Activated CD4-positive, alpha-beta T cell treated with anti-CD3 and anti-CD28 coated beads for 36 hours (primary cell): ENCODE measurements around the gene DDOST. TPM values are rescaled to one million over a fixed set of nuclear protein-coding genes. Genes with fewer than 3 reads are reported as not detected.
A peak's percentile ranks its signal among the peaks of the same experiment; 100 is the strongest.
"Not testable (repeated sequence)": the region's sequence is repeated elsewhere in the genome, so short reads cannot be mapped to it uniquely, and the experiment has no call there.

Source experiments
- ATAC-seq: fragments of 200-7000 bp; cut with Tn5 transposase; one replicate; pipeline ENCODE4 v1.10.0; 2021; ENCODE audit warnings: mild to moderate bottlenecking, moderate library complexity
- CTCF ChIA-PET: fragments of 350-600 bp; sonication (Branson Sonifier 250); formaldehyde crosslinking; loops from one replicate; lab custom pipeline; 2021; ENCODE audit warnings: antibody characterized with exemption; lab: Charles Lee
- POLR2A ChIA-PET: fragments of 350-600 bp; sonication (Branson Sonifier 250); formaldehyde crosslinking; loops from one replicate; lab custom pipeline; 2021; ENCODE audit warnings: antibody characterized with exemption, inconsistent platforms; lab: Charles Lee
- DNase-seq: peaks from one replicate; pipeline ENCODE4 v3.0.0-alpha.2; 2020
- H3K27ac Mint-ChIP-seq: one replicate; pipeline ENCODE4 v1.8.0; 2021; ENCODE audit warnings: mixed read lengths
- H3K27me3 Mint-ChIP-seq: one replicate; pipeline ENCODE4 v1.8.0; 2021; ENCODE audit warnings: mixed read lengths
- H3K36me3 Mint-ChIP-seq: one replicate; pipeline ENCODE4 v1.8.0; 2021; ENCODE audit warnings: low read depth, mixed read lengths
- H3K4me1 Mint-ChIP-seq: one replicate; pipeline ENCODE4 v1.8.0; 2021; ENCODE audit warnings: mixed read lengths
- H3K4me3 Mint-ChIP-seq: one replicate; pipeline ENCODE4 v1.8.0; 2021; ENCODE audit warnings: mild to moderate bottlenecking, moderate library complexity, mixed read lengths
- H3K9me3 Mint-ChIP-seq: one replicate; pipeline ENCODE4 v1.8.0; 2021; ENCODE audit warnings: low read depth, mixed read lengths
- intact Hi-C, 2 experiments: fragments of 100-400 bp; cut with DNase I in 1 of 2; cut with micrococcal nuclease in 1 of 2; formaldehyde crosslinking; loops; one replicate each; pipeline versions ENCODE4 v1.14.2 to v1.15.1; 2022 to 2024; cut with DNase I, micrococcal nuclease
- total RNA-seq, 2 experiments: library from RNA; stranded (reverse); gene quantifications; one replicate each; pipeline ENCODE4 v1.2.3, GENCODE V29; 2021

DDOST gene
- total RNA-seq, 2 experiments from 2014 or later, result 112 to 136 TPM

- H3K4me3 Mint-ChIP-seq, POLR2A ChIA-PET, DNase-seq, H3K36me3 Mint-ChIP-seq, H3K9me3 Mint-ChIP-seq, H3K4me1 Mint-ChIP-seq, H3K27ac Mint-ChIP-seq, intact Hi-C loops, ATAC-seq: not testable (repeated sequence)
- peaks cover 13% of the 10 kb centered on the region for H3K27me3 Mint-ChIP-seq
- CTCF ChIA-PET, result interaction anchor here (1.0 kb wide), 1 partner anchor 23 kb away, joined by 4 read pairs; no protein-coding TSS in a partner anchor
Measured at GRCh38 chr1:20673626-20674025, 12.5 kb upstream of the DDOST start.

- DNase-seq (no peak), ATAC-seq (no peak)
- intact Hi-C loops, result no loop called here
- ChIA-PET POLR2A (no interaction called here), CTCF (no interaction called here)
- H3K36me3 Mint-ChIP-seq, result no peaks in the 10 kb centered on the region
- peaks cover 10% of the 10 kb centered on the region for H3K27me3 Mint-ChIP-seq
- no peak overlapping the region for H3K4me3 Mint-ChIP-seq
- H3K4me1 Mint-ChIP-seq, result no peaks in the 10 kb centered on the region
- H3K27ac Mint-ChIP-seq, result no peak overlapping the region
- H3K9me3 Mint-ChIP-seq, result peaks cover 2% of the 10 kb centered on the region
Measured at GRCh38 chr1:20672265-20672632, 11.1 kb upstream of the DDOST start.

- ATAC-seq (no peak), DNase-seq (no peak)
- POLR2A ChIA-PET, result no interaction called here
- no peak overlapping the region for H3K27ac Mint-ChIP-seq
- no peak overlapping the region for H3K4me3 Mint-ChIP-seq
- peaks cover 10% of the 10 kb centered on the region for H3K27me3 Mint-ChIP-seq
- H3K36me3 Mint-ChIP-seq, result no peaks in the 10 kb centered on the region
- H3K9me3 Mint-ChIP-seq, result no peaks in the 10 kb centered on the region
- intact Hi-C loops, result no loop called here
- CTCF ChIA-PET, result no interaction called here
- H3K4me1 Mint-ChIP-seq, result peaks cover 3% of the 10 kb centered on the region
Measured at GRCh38 chr1:20670936-20671335, 9.8 kb upstream of the DDOST start.

- CTCF ChIA-PET, result interaction anchor here (0.7 to 1.4 kb wide), 2 partner anchors 35 to 462 kb away, joined by 3 to 4 read pairs; no protein-coding TSS in a partner anchor
- H3K27me3 Mint-ChIP-seq, result peaks cover 7% of the 10 kb centered on the region
- peaks cover 3% of the 10 kb centered on the region for H3K4me1 Mint-ChIP-seq
- H3K36me3 Mint-ChIP-seq, result no peaks in the 10 kb centered on the region
- H3K4me3 Mint-ChIP-seq, result no peak overlapping the region
- POLR2A ChIA-PET, result interaction anchor here (0.8 kb wide), 1 partner anchor 105 kb away, joined by 3 read pairs; no protein-coding TSS in a partner anchor
- DNase-seq (no peak), ATAC-seq (no peak)
- no peak overlapping the region for H3K27ac Mint-ChIP-seq
- intact Hi-C loops, result no loop called here
- H3K9me3 Mint-ChIP-seq, result no peaks in the 10 kb centered on the region
Measured at GRCh38 chr1:20668581-20668980, 7.4 kb upstream of the DDOST start.

GRCh38 chr1:20666804-20667203 is 5.6 kb upstream of the DDOST start:
- no peak overlapping the region for H3K27ac Mint-ChIP-seq
- H3K4me3 Mint-ChIP-seq, result no peak overlapping the region
- H3K36me3 Mint-ChIP-seq, result no peaks in the 10 kb centered on the region
- H3K27me3 Mint-ChIP-seq, result no peaks in the 10 kb centered on the region
- H3K9me3 Mint-ChIP-seq, result no peaks in the 10 kb centered on the region
- peaks cover 13% of the 10 kb centered on the region for H3K4me1 Mint-ChIP-seq
- POLR2A ChIA-PET, result no interaction called here
- ATAC-seq (peak; percentile 97), DNase-seq (peak; percentile 51)
- intact Hi-C loops, result no loop called here
- CTCF ChIA-PET, result interaction anchor here (0.5 to 1.6 kb wide), 6 partner anchors 9 to 783 kb away, joined by 3 to 6 read pairs (median 4); partner anchors contain the start of gene PINK1

GRCh38 chr1:20666146-20666545 is 5.0 kb upstream of the DDOST start:
- H3K9me3 Mint-ChIP-seq, result no peaks in the 10 kb centered on the region
- ChIA-PET CTCF (interaction anchor here (0.9 to 1.6 kb wide), 4 partner anchors 31 to 62 kb away, joined by 3 to 6 read pairs (median 4); partner anchors contain the start of gene PINK1), POLR2A (no interaction called here)
- intact Hi-C loops, result no loop called here
- H3K4me1 Mint-ChIP-seq, result peaks cover 14% of the 10 kb centered on the region
- no peak for DNase-seq
- ATAC-seq, result no peak
- peaks cover 1% of the 10 kb centered on the region for H3K36me3 Mint-ChIP-seq
- no peak overlapping the region for H3K4me3 Mint-ChIP-seq
- H3K27me3 Mint-ChIP-seq, result no peaks in the 10 kb centered on the region
- H3K27ac Mint-ChIP-seq, result no peak overlapping the region

GRCh38 chr1:20665726-20666125 is 4.6 kb upstream of the DDOST start:
- H3K4me1 Mint-ChIP-seq, result peaks cover 14% of the 10 kb centered on the region
- H3K27ac Mint-ChIP-seq, result no peak overlapping the region
- ChIA-PET POLR2A (no interaction called here), CTCF (interaction anchor here (1.6 kb wide), 1 partner anchor 35 kb away, joined by 3 read pairs; no protein-coding TSS in a partner anchor)
- intact Hi-C loops, result no loop called here
- DNase-seq (peak; percentile 39), ATAC-seq (no peak)
- no peaks in the 10 kb centered on the region for H3K27me3 Mint-ChIP-seq
- H3K4me3 Mint-ChIP-seq, result no peak overlapping the region
- H3K9me3 Mint-ChIP-seq, result no peaks in the 10 kb centered on the region
- H3K36me3 Mint-ChIP-seq, result peaks cover 4% of the 10 kb centered on the region

- intact Hi-C loops, result loop anchor here in 1 of 2 experiments (5.0 kb wide), 1 partner anchor 782 kb away; the partner anchor contains the start of gene OTUD3
- Mint-ChIP-seq H3K27me3 (no peaks in the 10 kb centered on the region), H3K4me1 (peaks cover 24% of the 10 kb centered on the region), H3K9me3 (no peaks in the 10 kb centered on the region), H3K27ac (no peak overlapping the region), H3K4me3 (no peak overlapping the region), H3K36me3 (peaks cover 16% of the 10 kb centered on the region)
- ChIA-PET CTCF (interaction anchor here (5.2 kb wide), 1 partner anchor 30 kb away, joined by 24 read pairs; the partner anchor contains the start of gene PINK1), POLR2A (no interaction called here)
- ATAC-seq, result no peak
- DNase-seq, result no peak
Measured at GRCh38 chr1:20663969-20664715, 3.0 kb upstream of the DDOST start.

GRCh38 chr1:20663365-20663764 is 2.2 kb upstream of the DDOST start:
- H3K27ac Mint-ChIP-seq, result no peak overlapping the region
- peaks cover 32% of the 10 kb centered on the region for H3K4me1 Mint-ChIP-seq
- CTCF ChIA-PET, result interaction anchor here (5.2 kb wide), 1 partner anchor 29 kb away, joined by 24 read pairs; the partner anchor contains the start of gene PINK1
- H3K4me3 Mint-ChIP-seq, result no peak overlapping the region
- DNase-seq (no peak), ATAC-seq (no peak)
- no peaks in the 10 kb centered on the region for H3K9me3 Mint-ChIP-seq
- intact Hi-C loops, result loop anchor here in 1 of 2 experiments (5.0 kb wide), 1 partner anchor 781 kb away; the partner anchor contains the start of gene OTUD3
- H3K27me3 Mint-ChIP-seq, result no peaks in the 10 kb centered on the region
- peaks cover 17% of the 10 kb centered on the region for H3K36me3 Mint-ChIP-seq
- POLR2A ChIA-PET, result interaction anchor here (1.0 kb wide), 1 partner anchor 16 kb away, joined by 3 read pairs; no protein-coding TSS in a partner anchor

GRCh38 chr1:20662110-20662475 is 924 bp upstream of the DDOST start:
- no peaks in the 10 kb centered on the region for H3K27me3 Mint-ChIP-seq
- intact Hi-C loops, result loop anchor here in 1 of 2 experiments (5.0 kb wide), 1 partner anchor 780 kb away; the partner anchor contains the start of gene OTUD3
- no peak for ATAC-seq
- H3K4me1 Mint-ChIP-seq, result peaks cover 38% of the 10 kb centered on the region
- peaks cover 23% of the 10 kb centered on the region for H3K36me3 Mint-ChIP-seq
- POLR2A ChIA-PET, result interaction anchor here (0.6 to 0.9 kb wide), 2 partner anchors 125 to 676 kb away, joined by 3 to 4 read pairs; partner anchors contain the start of gene HP1BP3
- no peak for DNase-seq
- peak overlapping the region; percentile 100 for H3K27ac Mint-ChIP-seq
- H3K4me3 Mint-ChIP-seq, result peak overlapping the region; percentile 91
- CTCF ChIA-PET, result interaction anchor here (0.7 to 5.2 kb wide), 5 partner anchors 28 to 534 kb away, joined by 4 to 24 read pairs (median 4); partner anchors contain the start of gene PINK1
- no peaks in the 10 kb centered on the region for H3K9me3 Mint-ChIP-seq

GRCh38 chr1:20660847-20661206 is 342 bp downstream of the DDOST start:
- ATAC-seq, result peak; percentile 1
- peaks cover 35% of the 10 kb centered on the region for H3K36me3 Mint-ChIP-seq
- POLR2A ChIA-PET, result interaction anchor here (0.5 kb wide), 1 partner anchor 158 kb away, joined by 4 read pairs; no protein-coding TSS in a partner anchor
- peak overlapping the region; percentile 91 for H3K4me3 Mint-ChIP-seq
- peaks cover 35% of the 10 kb centered on the region for H3K4me1 Mint-ChIP-seq
- intact Hi-C loops, result loop anchor here (1.0 to 5.0 kb wide), 10 partner anchors 28 to 779 kb away; partner anchors contain the start of genes PINK1 (in 2 of the 2), EIF4G3 (in 1 of the 2), MUL1 (in 1 of the 2) and OTUD3 (in 1 of the 2)
- H3K27me3 Mint-ChIP-seq, result no peaks in the 10 kb centered on the region
- peak overlapping the region; percentile 100 for H3K27ac Mint-ChIP-seq
- DNase-seq, result peak; percentile 41
- no peaks in the 10 kb centered on the region for H3K9me3 Mint-ChIP-seq
- CTCF ChIA-PET, result interaction anchor here (0.8 to 5.2 kb wide), 8 partner anchors 15 to 535 kb away, joined by 3 to 24 read pairs (median 4); partner anchors contain the start of gene PINK1
